Esophagus mucosa (tissue), 1 donor: ENCODE measurements around the gene SEC63. TPM values are rescaled to one million over a fixed set of nuclear protein-coding genes. Genes with fewer than 3 reads are reported as not detected.

Experiments used
- ATAC-seq: fragments of 200-7000 bp; cut with Tn5 transposase; one replicate; pipeline ENCODE4 v1.9.1; 2020
- total RNA-seq: library from RNA; stranded (reverse); gene quantifications from one replicate; pipeline ENCODE4 v1.2.4, GENCODE V29; 2023
- donor health status: DM: yes; HTN: yes; CAD: no.

SEC63 gene
- total RNA-seq, 1 donor from 2014 or later = 47.0 TPM

DNA sequence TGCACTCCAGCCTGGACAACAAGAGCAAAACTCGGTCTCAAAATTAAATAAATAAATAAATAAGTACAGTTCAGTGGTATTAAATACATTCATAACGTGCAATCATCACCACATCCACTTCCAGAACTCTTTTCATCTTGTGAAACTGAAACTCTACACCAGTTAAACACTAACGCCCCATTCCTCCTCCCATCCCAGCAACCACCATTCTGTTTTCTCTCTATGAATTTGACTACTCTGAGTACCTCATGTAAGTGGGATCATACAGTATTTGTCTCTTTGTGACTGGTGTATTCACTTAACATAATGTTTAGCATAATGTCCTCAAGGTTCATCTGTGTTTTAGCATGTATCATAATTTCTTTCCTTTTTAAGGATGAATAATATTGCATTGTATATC is 104.8 kb downstream of the SEC63 start:
- ATAC-seq = no peak

DNA sequence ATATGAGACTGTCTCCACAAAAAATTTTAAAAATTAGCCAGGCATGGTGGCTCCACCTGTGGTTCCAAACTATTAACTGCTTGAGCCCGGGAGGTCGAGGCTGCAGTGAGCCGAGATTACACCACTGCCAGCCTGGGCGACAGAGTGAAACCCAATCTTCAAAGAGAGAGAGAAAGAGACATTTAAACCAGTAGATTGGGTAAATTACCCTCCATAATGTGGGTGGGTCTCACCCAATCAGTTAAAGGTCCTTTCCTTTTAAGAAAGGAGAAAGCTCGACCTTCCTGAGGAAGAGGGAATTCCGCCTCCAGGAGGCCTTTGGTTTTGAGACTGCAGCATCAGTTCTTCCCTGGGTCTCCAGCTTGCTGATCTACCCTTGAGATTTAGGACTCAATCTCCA is 108.7 kb downstream of the SEC63 start:
- ATAC-seq = no peak

DNA sequence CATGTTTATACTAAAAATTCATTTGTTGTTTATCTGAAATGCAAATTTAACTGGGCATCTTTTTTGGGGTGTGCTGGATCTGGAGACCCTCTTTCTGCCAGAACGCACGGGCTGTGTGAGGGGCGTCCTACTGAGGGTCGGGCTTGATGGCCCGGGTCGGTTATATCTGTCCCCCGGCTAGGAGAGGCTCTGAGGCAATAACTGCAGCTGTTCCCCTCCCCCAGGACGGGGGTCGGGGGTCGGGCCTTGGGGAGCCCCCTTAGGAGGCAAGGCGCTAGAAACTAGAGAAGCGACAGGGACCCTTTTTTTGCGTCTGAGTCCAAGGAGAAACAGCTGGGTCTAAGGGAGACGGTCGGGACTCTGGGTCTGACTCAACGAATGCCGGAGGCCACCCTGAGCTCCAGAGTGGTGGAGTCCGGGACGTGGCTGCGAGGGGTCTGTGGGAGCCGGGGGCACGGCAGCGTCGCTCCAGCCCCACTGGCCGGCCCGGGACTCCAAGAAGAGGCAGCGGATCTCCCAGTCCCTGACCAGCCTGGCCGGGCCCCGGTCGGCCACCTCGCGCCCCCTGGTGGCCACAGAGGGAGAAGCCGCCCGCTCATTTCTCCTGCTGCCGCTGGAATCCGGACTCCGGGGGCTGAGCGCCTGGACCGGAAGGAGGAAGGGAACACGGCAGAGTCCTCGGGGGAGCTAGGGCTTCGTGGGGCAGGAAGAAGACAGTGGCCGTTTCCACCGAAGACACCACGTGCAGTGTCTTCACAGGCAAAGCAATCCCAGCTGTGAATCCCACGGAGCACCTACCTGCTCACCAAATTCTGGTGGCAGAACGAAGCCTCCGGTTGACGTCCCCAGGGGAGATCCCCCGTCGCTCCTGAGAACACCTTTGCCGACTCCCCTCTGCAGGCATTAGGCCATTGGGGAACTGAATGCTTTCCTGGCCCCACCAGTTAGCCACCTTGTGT is 109.9 kb downstream of the SEC63 start:
- ATAC-seq = peak; percentile 87

DNA sequence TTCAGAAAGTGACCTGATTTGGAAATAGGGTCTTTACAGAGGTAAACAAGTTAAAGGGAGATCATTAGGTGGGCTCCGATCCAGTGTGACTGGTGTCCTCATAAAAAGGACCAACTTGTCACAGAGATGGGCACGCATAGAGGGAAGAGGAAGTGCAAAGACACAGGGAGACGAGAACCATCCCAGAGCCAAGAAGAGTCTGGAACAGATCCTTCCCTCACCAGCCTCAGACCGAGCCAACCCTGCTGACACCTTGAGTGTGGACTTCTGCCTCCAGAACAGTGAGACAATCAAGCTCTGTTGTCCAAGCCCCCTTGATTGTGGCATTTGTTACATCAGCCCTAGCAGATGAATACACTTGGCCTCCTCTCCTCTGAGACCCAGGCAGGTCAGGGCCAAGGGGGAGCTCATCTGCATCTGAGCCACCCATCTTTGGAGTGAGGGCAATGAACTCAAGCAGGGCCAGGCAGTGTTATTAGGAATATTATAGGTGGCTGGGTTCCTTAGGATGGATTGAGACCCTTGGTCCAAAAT is 111.7 kb downstream of the SEC63 start:
- ATAC-seq = no peak

DNA sequence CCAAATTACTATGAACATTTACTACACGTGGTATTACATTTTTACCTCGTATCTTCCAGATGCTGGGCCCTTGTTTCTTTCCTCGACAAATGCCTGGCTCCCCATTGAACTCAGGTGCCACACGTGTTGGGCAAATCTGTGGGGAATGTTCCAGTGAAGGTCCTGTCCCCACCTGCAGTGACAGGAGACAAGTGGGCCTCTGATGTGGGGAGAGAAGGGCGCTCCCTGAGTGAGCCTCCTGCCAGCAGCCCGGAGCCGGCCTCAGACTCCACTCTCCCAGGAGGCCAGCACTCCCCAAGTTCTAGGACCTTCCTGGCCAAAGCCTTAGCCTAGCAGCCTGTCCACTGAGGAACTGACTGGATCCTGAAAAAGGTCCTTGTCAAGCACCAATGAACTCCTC is 112.2 kb downstream of the SEC63 start:
- no peak for ATAC-seq

DNA sequence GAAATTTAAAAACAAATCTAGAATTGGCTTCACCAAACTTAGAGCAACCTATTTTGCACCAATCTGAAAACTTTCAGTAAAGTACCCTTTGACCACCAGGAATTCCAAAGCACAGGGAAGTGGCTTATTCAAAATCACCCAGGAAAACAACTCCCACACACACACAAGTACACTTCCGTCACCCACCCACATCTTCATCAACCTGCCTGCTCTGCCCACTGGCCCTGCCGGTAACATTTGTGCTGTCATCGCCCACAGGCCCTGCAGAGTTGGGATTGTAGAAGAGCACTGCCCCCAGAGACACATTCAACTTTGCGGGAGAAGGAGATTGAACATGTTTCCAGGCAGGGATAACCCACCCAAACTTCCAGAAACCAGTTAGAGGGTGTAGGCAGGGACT is 114.6 kb downstream of the SEC63 start:
- no peak for ATAC-seq

DNA sequence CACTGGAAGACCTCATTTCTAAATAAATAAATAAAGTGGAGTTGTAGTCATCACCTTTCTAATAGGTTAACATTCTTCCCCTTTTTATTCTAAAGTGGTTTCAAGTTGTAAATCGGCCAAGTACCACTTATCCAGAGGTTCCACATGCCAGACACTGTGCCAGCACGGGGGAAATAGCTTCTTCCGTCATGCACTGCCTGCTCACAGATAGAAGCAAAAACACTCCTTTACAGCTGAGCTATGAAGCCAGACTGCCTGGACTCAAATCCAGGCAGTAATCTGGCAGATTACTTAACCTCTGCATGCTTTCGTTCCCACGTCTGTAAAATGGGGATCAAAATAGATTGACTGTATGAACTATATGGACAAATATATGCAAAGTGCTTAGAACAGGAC is 116.7 kb downstream of the SEC63 start:
- no peak for ATAC-seq

DNA sequence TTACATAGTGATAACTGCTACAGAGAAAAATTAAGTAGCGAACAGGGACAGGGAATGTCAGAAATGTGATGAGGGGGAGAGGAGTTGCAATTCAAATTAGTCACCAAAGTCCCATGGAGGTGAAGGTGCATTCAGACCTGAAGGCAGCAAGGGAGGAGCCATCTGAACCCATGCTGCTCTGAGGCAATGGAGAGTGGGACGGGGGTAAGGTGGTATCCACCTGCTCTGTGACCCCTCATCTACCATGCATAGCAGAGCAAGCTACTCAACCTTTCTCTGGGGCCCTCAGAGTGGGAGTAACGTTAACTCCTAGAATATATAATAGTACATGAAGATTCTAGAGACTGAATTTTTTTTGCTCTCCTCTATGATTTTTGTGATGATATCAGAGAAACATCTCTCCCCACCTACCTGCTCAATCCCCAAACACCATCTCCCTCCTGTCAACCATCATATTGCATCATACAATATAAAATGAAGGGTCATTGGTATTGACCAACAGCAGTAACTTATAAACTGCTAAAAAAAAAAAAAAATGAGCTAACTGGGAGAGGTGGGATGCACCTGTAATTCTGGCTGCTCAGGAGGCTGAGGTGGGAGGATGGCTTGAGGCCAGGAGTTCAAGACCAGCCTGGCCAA is 117.3 kb downstream of the SEC63 start:
- no peak for ATAC-seq

DNA sequence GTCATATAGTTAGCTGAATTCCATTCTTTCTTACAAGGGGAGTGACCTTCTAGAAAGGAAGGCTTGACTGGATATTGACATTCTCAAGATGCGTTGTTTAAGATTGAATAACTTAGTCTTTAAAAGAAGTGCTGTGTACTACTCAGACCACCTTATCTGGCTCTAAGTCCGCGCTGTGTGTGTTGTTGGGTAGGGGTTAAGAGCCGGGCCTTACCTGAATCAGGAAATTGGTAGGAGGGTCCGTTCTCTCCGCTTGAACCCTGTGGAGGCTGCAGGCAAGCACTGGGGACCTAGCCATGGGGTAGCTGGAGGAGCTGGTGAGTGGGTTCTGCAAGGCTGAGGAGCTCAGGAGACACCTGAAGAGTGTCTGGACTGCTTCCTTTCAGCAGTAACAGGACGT is 124.9 kb downstream of the SEC63 start:
- no peak for ATAC-seq

DNA sequence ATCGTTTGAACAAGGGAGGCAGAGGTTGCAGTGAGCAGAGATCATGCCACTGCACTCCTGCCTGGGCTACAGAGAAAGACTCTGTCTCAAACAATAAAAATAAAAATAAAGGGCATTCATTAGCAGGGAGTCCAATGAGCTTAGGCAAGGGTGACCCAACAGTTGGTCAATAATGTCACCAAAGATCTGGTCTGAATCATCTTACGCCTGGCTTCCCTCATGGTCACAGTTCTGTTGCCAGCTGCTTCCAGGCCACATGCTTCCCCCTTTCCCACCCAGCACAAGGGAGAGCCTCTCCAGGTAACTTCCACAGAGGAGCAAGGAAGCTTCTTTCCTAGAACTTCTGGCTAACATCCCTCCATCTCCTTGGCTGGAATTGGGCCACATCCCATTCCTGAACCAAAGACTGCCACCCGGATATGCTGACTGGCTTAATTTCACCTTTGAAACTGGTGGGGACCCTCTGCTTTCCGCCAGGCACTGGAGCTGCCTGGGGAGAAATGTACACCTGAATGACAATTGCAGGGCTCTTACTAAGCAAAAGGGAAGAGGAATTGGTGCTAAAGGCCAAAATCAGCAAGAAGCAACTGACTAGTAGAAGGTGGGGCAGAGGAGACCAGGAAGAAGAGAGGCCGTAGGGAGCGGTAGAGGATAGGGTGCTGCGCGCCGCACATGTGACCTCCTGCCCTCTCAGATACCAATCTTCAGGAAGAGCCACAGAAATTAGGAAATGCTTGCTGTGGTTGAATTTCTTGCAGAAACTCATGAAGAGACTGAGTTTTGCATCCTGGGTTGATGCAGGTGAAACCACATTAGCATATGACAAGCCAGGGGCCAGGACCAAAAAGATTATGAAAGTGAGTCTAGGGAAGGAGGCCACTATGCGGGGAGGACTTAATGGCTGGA is 125.6 kb downstream of the SEC63 start:
- ATAC-seq = no peak

DNA sequence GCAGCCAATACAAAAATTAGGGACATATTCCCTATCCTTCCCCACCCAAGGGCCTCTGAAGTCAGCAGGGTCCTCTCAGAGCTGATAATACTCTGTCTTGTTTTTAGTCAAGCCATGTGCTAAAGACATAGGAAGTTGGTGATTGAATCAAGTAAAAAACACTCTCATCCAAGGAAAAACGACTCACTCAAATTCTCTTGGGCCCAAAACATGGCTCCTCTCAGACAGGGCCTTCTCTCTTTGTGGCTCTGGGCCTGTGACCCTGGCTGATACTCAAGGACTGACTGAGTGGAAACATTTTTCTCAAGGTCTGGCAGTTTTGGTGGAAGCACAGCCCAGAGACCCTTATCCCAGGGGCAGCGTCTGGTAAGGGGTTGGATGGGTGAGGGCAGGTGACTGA is 127.9 kb downstream of the SEC63 start:
- no peak for ATAC-seq

DNA sequence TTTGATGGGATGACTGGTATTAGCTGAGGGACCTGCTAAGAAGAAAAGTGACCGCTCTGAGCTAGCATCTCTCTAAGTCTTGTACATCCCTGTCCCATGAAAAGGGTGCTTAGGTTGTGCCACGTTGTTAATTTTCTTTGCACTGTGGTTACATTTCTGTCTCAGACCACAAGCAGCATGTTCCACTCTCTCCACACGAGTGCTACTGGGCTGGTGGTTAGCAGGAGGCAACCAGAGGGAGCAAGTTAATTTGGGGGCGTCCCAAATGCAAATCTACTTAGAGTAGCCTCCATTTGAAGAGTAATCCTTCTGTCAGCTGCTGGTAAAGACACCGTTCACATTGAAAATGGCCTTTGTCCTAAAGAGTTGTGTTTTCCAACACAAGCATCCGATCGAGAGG is 130.5 kb downstream of the SEC63 start:
- ATAC-seq = no peak

DNA sequence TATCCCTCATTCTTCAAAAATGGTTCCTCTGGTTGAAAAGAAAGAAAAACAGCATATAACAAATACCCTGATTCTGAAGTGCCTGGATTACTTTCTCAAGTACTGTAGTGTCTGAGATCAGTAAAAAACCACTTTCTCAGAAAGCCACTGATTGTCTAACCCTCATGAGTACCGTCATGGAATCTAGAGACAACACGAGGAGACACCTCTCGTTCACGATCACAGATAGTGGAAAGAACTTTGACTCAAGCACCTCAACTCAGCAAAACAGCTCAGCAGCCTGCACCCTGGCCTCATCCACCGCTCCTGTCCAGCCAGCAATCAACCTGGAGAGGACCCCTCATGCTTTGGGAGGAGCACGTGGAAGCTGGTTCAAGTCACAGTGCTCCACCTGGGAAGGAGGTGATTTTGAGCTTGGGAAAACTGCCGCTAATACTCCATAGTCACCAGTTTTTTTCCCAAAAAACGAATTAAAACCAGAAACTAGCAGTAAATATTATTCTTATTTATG is 134.9 kb downstream of the SEC63 start:
- ATAC-seq = no peak

DNA sequence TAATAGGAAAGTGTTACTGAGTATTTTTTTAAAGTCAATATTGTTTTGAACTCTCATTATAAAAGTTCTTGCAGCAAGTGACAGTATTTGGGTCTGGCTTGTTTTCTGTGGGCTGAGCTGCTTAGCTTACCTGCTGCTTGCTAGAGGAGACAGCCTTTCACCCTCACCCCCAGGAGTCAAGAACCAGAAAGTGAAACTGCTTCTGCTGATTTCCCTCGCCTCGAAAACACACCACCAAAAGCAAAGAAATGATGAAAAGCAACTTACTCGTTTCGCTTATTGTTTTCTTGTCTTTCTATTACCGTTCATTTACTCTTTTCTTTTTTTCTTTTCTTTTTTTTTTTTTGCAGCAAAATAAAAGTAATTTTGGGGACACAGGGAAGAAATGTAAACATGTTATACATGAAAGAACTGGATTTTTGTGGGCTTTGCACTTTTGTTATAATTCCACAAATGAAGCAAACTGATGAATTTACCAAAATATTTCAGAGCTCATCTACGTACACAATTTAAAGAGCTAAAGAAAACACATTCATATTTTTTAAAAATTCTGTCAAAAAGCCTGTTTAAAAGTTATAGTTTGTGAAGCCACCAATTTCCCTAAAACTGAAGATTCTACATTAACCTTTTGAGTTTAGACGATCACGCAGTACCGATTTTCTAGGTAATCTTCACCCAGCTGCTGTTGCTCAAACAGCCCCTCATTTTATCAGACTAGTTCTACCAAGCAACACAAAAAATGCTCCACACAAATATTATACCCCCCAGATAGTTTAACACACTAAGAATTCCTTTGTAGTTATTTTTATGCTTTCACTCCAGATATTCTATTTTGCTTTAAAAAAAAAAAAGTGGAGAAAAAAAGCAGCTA is 135.6 kb downstream of the SEC63 start:
- ATAC-seq = no peak

DNA sequence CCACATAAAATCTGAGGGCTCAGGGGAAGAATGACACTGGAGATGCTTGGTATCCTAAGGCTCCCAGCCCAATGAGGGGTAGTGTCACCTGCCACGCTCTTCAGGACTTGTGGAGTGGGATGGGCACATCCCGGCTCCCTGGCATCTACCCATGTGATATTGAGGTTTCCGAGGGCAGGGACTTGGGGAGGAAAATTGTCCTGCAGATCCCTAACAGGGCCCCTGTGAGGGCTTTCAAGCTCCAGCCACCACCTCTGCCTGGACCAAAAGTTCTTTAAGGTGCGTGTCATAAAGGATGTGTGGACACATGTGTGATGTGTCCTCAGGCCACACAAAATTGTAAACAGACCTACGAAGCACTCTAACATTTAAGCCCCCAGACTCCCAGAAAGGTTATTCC is 136.4 kb downstream of the SEC63 start:
- no peak for ATAC-seq

DNA sequence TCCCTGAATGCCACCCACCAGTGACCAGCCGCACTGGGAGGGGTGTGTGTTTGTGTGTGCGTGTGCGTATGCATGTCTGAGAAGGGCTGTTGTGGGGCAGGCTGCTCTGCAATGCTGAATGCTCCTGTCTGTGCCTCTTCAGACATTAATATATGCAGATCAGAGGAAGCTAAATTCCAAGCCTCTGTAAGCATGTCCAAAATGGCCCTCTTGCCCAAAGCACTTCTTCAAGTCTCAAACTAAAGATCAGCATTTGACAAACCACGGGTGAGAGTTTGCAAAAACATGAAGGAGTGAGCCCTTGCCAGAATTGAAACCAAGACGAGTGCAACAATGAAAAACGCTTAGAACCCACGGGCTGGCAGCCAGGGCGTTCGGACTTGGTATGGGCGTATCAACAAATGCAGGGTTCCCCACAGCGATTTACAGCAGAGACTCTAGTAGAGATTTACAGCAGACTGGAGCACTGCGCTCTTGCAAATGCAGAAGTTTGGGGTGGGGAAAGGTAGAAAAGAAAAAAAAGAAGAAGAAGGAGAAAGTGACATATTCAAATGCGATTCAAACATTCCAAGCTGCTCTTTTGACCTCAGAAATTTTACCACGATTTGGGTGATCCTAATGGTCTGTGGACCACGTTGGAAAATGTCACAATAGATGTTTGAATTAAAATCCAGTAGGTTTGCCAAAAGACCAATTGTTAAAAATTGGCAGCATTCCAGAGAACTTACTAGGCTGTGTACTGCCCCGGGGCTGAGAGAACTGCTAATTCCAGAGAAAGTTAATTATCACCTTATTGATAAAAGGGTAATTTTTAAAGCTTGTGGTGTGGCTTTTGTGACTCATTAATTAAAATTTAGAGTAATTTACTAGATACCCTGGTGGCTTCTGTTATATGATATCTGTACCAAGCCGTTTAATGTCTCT is 137.4 kb downstream of the SEC63 start:
- peak; percentile 34 for ATAC-seq

DNA sequence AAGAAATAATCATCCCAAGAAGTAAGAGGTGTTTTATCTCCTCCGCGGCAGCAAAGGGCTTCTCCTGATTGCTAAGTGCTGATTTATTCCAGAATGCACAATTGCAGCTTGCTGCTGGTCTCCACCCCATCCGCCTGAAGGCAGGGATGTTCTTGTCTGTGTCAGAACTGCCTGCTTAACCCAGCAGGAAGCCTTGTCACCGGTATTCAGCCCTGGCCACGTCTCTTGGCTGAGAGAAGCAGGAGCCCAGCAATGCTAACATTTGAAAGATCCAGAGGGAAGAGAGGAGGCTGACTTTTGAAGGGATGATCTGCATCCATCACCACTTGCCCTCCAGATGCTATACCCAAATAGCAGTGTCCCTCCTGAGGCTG is 138.1 kb downstream of the SEC63 start:
- peak; percentile 70 for ATAC-seq

DNA sequence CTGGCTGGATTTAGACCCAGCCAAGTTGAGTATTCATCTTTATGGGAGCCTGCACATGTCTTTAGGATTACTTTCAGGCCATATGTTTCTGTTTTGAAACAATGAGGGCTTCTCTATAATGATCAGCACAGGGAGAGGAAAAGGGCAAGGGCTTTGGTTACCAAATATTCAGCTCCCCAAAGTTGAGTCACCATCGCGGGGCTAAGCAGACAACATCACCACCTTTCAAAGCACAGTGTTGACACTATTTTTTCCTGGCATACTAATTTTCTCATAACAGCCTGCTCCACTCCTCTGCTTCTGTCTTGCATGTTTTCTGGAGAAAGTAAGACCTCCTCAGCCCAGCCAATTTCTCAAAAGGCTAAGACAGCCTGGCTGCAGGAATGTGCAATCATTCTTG is 138.8 kb downstream of the SEC63 start:
- no peak for ATAC-seq

DNA sequence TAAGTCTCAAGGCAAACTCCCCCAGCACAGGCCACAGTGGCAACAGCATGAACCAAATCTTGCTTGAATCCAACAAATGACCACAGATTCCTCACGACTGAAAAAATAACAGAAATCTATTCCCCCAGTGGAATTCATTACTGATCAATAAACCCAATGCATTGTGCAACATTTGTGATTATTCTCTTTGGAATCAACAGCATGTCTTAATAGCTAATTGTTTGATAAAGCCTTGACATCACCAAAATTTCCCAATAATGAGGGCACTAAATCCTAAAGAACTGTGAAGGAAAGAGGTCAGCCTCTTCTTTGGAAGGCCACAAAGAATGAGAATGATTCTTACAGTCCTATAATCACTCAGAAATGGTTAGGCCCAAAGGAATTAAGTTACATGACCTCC is 139.7 kb downstream of the SEC63 start:
- no peak for ATAC-seq

DNA sequence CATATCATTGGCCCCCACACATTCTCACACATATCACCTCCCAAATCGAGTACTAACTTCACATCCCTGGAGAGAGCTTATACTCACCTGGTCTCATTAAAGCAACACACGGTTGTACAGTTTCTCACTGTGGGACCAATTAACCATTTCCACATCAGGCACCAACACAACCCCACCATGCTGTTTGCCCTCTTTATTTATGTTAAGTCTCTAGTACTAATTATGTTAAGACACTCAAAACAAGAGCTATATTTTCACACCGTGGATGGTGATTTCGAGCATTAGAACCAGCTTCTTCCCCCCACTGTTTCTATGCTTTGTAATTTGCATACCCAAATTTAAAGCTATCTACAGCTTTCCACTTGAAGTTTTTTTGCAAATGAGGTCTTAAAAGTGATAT is 140.2 kb downstream of the SEC63 start:
- ATAC-seq = no peak
